Calu3 (cell line): ENCODE results near the gene ARMC7. TPM values are rescaled to one million over a fixed set of nuclear protein-coding genes. Genes with fewer than 3 reads are reported as not detected.

Experiments
- BruUV-seq: library from RNA; stranded (reverse); fragments of 400-500 nt; replicated peaks from 2 replicates; lab custom pipeline; 2021; lab: Mats Ljungman, UMichigan
- CTCF ChIA-PET: fragments of 300-600 bp; sonication (Branson Sonifier 250); formaldehyde crosslinking; loops from one replicate; lab custom pipeline; 2022; ENCODE audit warnings: antibody characterized with exemption; lab: Charles Lee
- DNase-seq: peaks from one replicate; pipeline ENCODE4 v3.0.0; 2022
- H3K27ac Mint-ChIP-seq: one replicate; pipeline ENCODE4 v1.8.0; 2022; ENCODE audit warnings: mixed read lengths; ENCODE audit not compliant: unreplicated experiment
- H3K27me3 Mint-ChIP-seq: one replicate; pipeline ENCODE4 v1.8.0; 2022; ENCODE audit warnings: mixed read lengths; ENCODE audit not compliant: unreplicated experiment
- H3K36me3 Mint-ChIP-seq: one replicate; pipeline ENCODE4 v1.8.0; 2022; ENCODE audit warnings: mild to moderate bottlenecking, moderate library complexity, mixed read lengths; ENCODE audit not compliant: insufficient read depth, unreplicated experiment
- H3K4me1 Mint-ChIP-seq: one replicate; pipeline ENCODE4 v1.8.0; 2022; ENCODE audit warnings: mild to moderate bottlenecking, low read depth, mixed read lengths; ENCODE audit not compliant: unreplicated experiment
- H3K4me3 Mint-ChIP-seq: one replicate; pipeline ENCODE4 v1.8.0; 2022; ENCODE audit warnings: mild to moderate bottlenecking, low read depth, moderate library complexity, mixed read lengths; ENCODE audit not compliant: unreplicated experiment
- H3K9me3 Mint-ChIP-seq: one replicate; pipeline ENCODE4 v1.8.0; 2022; ENCODE audit warnings: low read depth, mixed read lengths; ENCODE audit not compliant: unreplicated experiment
- intact Hi-C: fragments of 100-400 bp; cut with micrococcal nuclease; formaldehyde crosslinking; loops from one replicate; pipeline ENCODE4 v1.10.0; 2022; ENCODE audit not compliant: unreplicated experiment
- total RNA-seq: library from RNA; stranded (reverse); gene quantifications from 2 replicates; pipeline ENCODE4 v1.2.3, GENCODE V29; 2022
- TF ChIP-seq, protein P1 (sequence below): fragments of 200-600 bp; IDR thresholded peaks from one replicate; pipeline ENCODE4 v1.8.0; 2022; ENCODE audit warnings: antibody characterized with exemption; ENCODE audit not compliant: unreplicated experiment

Gene ARMC7
- total RNA-seq, 1 experiment from 2014 or later: 18.6 TPM

DNA sequence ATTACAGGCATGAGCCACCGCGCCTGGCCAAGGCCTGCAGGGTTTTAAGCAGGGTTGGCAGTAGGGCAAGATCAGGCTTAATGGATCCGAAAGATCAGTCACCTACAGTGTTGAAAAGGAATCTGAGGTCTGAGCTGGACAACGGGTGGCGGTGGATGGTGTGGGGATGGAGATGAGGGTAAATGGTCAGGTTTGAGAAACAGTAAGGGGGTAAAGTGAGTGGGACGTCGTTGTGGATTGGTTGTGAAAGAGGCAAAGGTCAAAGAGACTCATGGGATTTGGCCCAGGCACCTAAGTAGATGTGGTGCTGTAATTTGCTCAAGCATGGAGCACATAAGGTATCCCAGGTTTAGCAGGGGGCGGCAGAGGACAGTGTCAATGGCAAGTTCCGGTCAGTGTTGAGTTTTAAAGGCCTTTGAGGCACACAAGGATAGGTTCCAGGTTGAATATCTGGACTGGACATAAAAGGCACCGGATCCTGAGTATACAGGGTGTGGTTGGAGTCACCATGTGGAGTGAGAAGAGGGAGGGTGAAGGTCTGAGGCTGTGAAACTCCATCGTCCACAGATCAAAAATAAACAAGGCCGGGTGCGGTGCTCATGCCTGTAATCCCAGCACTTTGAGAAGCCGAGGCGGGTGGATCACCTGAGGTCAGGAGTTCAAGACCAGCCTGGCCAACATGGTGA, 23.1 kb upstream of the ARMC7 start:
- CTCF ChIA-PET: interaction anchor here (1.0 kb wide), 1 partner anchor 27 kb away, joined by 3 read pairs; no protein-coding TSS in a partner anchor
- Mint-ChIP-seq H3K36me3 (peaks cover 65% of the 10 kb centered on the region), H3K27ac (peak overlapping the region; percentile 90), H3K4me1 (peaks cover 65% of the 10 kb centered on the region), H3K4me3 (peak overlapping the region; percentile 78), H3K27me3 (no peaks in the 10 kb centered on the region), H3K9me3 (no peaks in the 10 kb centered on the region)
- intact Hi-C loops: no loop called here
- no peak for DNase-seq
- TF ChIP-seq, protein P1, sequence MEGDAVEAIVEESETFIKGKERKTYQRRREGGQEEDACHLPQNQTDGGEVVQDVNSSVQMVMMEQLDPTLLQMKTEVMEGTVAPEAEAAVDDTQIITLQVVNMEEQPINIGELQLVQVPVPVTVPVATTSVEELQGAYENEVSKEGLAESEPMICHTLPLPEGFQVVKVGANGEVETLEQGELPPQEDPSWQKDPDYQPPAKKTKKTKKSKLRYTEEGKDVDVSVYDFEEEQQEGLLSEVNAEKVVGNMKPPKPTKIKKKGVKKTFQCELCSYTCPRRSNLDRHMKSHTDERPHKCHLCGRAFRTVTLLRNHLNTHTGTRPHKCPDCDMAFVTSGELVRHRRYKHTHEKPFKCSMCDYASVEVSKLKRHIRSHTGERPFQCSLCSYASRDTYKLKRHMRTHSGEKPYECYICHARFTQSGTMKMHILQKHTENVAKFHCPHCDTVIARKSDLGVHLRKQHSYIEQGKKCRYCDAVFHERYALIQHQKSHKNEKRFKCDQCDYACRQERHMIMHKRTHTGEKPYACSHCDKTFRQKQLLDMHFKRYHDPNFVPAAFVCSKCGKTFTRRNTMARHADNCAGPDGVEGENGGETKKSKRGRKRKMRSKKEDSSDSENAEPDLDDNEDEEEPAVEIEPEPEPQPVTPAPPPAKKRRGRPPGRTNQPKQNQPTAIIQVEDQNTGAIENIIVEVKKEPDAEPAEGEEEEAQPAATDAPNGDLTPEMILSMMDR: no peak
- no TSS peak for BruUV-seq

DNA sequence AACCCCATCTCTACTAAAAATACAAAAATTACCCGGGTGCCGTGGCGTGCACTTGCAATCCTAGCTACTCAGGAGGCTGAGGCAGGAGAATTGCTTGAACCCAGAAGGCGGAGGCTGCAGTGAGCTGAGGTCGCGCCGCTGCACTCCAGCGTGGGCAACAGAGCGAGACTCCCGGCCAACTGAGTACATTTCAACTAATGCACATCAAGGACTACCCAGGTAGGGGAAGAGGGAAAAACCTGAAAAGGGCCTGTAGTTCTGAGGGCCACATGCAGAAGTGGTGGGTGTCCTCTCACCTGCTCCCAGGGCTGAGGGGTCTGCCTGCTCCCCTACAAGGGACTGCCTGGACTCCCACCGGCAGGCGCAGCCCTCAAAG, 22.6 kb upstream of the ARMC7 start:
- intact Hi-C loops: no loop called here
- Mint-ChIP-seq H3K4me3 (peak overlapping the region; percentile 78), H3K27me3 (no peaks in the 10 kb centered on the region), H3K9me3 (no peaks in the 10 kb centered on the region), H3K27ac (peak overlapping the region; percentile 90), H3K36me3 (peaks cover 70% of the 10 kb centered on the region), H3K4me1 (peaks cover 65% of the 10 kb centered on the region)
- CTCF ChIA-PET: interaction anchor here (1.0 to 2.5 kb wide), 4 partner anchors 8 to 27 kb away, joined by 3 to 17 read pairs (median 4); no protein-coding TSS in a partner anchor
- TF ChIP-seq, protein P1: no peak
- no peak for DNase-seq
- TSS peak; percentile 42 for BruUV-seq

DNA sequence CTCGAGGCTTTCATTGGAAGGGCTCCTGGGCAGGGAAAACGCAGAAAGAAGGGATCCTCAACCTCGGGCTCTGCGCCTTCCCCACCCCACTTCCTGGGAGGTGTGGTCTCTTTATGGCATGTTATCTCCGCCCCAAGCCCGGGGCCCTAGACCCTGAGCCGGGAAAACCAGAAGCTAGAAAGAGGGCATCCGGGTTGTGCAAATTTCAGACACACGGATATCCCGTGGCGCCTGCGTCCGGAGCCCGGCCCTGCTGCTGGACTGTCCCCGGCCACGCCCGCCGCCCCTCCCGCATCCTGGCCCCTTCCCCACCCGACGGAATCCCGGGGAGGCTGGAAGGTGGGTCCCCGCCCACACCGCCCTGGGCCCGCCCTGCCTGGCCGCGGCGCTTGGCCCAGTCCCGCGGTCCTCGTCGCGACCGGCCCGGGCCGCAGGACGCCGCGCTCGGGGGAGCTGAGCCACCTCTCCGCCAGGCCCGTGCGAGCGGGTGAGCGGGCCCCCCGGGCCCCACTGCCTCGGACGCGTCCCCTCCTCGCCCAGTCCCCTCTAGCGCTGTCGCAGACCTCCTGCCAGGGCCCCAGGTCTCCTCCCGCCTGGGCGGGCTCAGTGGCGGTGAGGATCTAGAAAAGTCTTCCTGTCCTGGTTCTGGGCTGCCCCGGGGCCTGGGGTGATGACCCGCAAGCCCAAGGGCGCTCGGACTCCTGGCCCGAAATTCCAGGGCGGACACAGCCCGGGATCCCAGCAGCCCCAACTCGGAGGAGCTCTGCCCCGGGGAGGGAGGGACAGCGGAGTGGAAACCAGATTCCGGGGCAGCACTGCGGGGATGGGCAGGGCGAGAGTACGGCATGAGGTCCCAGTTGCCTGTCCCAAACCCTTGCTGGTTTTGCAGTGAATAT, 22.0 kb upstream of the ARMC7 start, which contains the start of gene SLC16A5:
TSS of gene SLC16A5 (plus strand) at position 397 of the 896 bp plus-strand sequence. CDS start 5,683 bp downstream, outside the sequence.
- BruUV-seq: no TSS peak
- Mint-ChIP-seq H3K27me3 (no peaks in the 10 kb centered on the region), H3K4me3 (peak within 1 kb of the TSS; percentile 78), H3K9me3 (no peaks in the 10 kb centered on the region), H3K27ac (peak within 1 kb of the TSS; percentile 90), H3K4me1 (peaks cover 65% of the 10 kb centered on the region), H3K36me3 (peaks cover 72% of the 10 kb centered on the region)
- intact Hi-C loops: no loop called here
- CTCF ChIA-PET: interaction anchor here (0.6 to 2.5 kb wide), 7 partner anchors 8 to 225 kb away, joined by 3 to 17 read pairs (median 3); no protein-coding TSS in a partner anchor
- peak; percentile 98 for DNase-seq
- TF ChIP-seq, protein P1: no peak
